Rectal smooth muscle tissue (tissue), 1 donor: ENCODE measurements around the gene IGF2.

Experiments
- H3K27ac ChIP-seq: one replicate; pipeline ENCODE4 v1.7.0; 2013; ENCODE audit warnings: low read depth, low read length, inconsistent platforms
- H3K27me3 ChIP-seq: one replicate; pipeline ENCODE4 v1.7.0; 2013; ENCODE audit warnings: low read length; ENCODE audit not compliant: control insufficient read depth, insufficient read depth
- H3K36me3 ChIP-seq: one replicate; pipeline ENCODE4 v1.7.0; 2013; ENCODE audit warnings: low read length; ENCODE audit not compliant: control insufficient read depth, insufficient read depth
- H3K4me1 ChIP-seq: one replicate; pipeline ENCODE4 v1.7.0; 2013; ENCODE audit warnings: low read length; ENCODE audit not compliant: control insufficient read depth, insufficient read depth
- H3K4me3 ChIP-seq: one replicate; pipeline ENCODE4 v1.7.0; 2013; ENCODE audit warnings: low read length
- H3K9ac ChIP-seq: one replicate; pipeline ENCODE4 v1.7.0; 2013; ENCODE audit warnings: low read length

The IGF2 gene

DNA sequence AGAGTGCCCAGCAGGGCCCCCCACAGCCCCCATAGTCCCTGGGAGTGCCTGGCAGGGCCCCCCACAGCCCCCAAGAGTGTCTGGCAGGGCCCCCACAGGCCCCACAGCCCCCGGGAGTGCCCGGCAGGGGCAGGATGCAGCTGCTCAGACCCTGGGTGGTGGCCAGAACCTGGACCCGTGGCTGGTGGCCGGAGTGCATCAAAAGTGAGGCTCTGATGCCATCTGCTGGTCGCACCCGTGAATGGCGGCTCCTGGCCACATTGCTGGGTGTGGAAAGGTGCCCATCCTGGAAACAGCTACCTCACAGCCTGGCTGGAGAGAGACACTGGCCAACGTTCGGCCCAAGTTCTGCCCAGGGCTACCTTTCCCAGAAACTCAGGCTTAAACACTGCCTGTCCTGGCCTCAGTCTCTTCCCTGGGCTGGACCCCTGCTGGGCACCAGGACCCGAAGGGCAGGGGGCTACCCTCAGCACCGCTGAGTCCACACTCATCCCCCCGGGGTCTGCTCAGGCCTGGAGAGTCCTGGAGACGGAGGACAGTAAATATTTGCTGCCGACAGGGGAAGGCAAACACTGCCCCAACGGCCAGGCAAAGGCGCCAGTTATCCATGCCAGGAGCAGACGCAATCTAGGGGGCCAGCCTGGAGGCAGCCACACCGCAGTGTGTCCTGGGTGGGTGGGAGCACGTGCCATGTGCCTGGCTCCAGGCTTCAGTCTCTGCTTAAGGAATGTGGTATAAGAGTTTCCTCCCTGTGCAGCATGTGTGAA lies 17.4 kb upstream of the IGF2 start:
- Histone ChIP-seq H3K4me3 (no peak overlapping the region), H3K27me3 (peaks cover 5% of the 10 kb centered on the region), H3K27ac (no peak overlapping the region), H3K9ac (no peak overlapping the region), H3K36me3 (no peaks in the 10 kb centered on the region), H3K4me1 (no peaks in the 10 kb centered on the region)

- Histone ChIP-seq H3K4me1 (no peaks in the 10 kb centered on the region), H3K4me3 (no peak overlapping the region), H3K27ac (no peak overlapping the region), H3K27me3 (peaks cover 5% of the 10 kb centered on the region), H3K36me3 (no peaks in the 10 kb centered on the region), H3K9ac (no peak overlapping the region)
These were observed 16.3 kb upstream of the IGF2 start for GRCh38 chr11:2155511-2155910.

DNA sequence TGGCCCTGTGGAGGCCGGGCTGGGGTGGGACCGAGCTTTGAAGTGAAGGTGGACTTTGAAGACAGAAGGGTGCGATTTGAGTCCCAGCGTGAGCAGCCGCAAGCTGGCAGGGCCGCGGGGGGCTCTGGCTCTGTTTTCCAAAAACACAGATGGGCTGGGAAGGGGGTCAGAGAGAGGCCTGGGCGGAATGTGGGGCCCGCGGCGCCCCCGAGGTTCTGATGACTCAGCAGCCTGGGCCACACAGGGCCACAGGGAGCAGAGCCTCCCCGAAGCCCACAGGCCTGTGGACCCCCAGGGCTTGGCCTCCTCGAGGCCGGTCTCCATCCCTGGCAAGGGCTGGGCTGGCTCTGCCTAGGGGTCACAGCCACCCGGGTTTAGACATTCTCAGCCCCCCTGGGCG lies 15.7 kb upstream of the IGF2 start:
- H3K36me3 ChIP-seq, result no peaks in the 10 kb centered on the region
- no peak overlapping the region for H3K4me3 ChIP-seq
- H3K27ac ChIP-seq, result no peak overlapping the region
- no peak overlapping the region for H3K9ac ChIP-seq
- peaks cover 5% of the 10 kb centered on the region for H3K27me3 ChIP-seq
- H3K4me1 ChIP-seq, result no peaks in the 10 kb centered on the region

DNA sequence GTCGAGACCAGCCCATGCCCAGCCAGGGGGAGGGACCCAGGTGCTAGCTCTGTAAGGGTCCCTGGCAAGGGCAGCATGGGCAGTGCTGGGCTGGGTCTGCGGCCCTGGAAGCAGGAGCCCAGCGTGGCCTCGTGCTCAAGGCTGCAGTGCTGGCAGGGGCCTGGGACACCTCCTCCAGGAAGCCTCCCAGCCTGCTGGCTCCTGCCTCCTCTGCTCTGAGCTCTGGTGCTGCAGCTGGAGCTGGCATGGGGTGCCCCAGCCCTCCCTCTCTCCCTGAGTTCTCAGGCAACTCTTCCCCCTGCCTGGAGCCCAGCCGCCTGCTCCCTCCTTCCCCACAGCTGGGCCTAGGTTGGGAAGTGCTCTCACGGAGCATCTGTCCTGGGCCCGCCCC lies 15.0 kb upstream of the IGF2 start:
- Histone ChIP-seq H3K27ac (no peak overlapping the region), H3K9ac (no peak overlapping the region), H3K27me3 (peaks cover 8% of the 10 kb centered on the region), H3K4me3 (no peak overlapping the region), H3K4me1 (no peaks in the 10 kb centered on the region), H3K36me3 (no peaks in the 10 kb centered on the region)

GRCh38 chr11:2153581-2154194 lies 14.5 kb upstream of the IGF2 start:
- Histone ChIP-seq H3K27me3 (peaks cover 10% of the 10 kb centered on the region), H3K4me1 (no peaks in the 10 kb centered on the region), H3K27ac (no peak overlapping the region), H3K4me3 (no peak overlapping the region), H3K9ac (no peak overlapping the region), H3K36me3 (no peaks in the 10 kb centered on the region)

DNA sequence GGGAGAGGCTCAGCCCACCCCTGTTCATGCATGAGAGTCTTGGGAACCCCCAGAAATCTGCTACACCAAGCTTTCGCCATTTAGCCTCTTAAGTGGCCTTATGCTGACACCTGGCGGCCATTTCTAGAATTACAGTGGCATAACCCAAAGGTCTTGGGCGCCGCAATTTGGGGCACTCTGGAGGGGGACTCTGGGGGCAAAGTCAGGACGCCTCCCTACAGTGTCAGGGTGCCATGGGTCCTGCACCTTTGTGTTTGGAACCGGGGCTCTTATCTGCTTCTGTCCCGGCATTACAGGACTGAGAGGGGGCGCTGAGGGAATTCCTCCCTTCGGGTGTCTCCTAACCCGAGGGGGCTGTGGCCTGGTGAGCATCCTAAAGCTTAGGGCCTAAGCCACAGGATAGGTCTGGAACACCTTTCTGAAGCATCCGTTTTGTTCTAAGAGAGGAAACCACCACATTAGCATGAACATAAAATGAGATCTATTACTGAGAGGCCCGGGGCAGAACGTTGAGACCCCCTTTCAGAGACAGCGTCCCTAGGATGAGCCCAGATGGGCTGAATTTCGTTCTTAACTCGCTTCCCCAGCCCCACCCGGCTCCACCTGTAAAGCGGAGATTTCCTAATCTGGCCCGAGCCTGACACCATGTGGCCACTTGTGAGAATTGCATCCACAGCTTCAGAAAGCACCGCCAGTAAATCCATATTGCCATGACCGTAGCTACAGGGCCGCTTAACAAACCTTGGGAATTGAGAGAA lies 12.5 kb upstream of the IGF2 start:
- Histone ChIP-seq H3K27me3 (peaks cover 13% of the 10 kb centered on the region), H3K36me3 (no peaks in the 10 kb centered on the region), H3K27ac (no peak overlapping the region), H3K4me1 (no peaks in the 10 kb centered on the region), H3K9ac (no peak overlapping the region), H3K4me3 (peak overlapping the region; percentile 2)

DNA sequence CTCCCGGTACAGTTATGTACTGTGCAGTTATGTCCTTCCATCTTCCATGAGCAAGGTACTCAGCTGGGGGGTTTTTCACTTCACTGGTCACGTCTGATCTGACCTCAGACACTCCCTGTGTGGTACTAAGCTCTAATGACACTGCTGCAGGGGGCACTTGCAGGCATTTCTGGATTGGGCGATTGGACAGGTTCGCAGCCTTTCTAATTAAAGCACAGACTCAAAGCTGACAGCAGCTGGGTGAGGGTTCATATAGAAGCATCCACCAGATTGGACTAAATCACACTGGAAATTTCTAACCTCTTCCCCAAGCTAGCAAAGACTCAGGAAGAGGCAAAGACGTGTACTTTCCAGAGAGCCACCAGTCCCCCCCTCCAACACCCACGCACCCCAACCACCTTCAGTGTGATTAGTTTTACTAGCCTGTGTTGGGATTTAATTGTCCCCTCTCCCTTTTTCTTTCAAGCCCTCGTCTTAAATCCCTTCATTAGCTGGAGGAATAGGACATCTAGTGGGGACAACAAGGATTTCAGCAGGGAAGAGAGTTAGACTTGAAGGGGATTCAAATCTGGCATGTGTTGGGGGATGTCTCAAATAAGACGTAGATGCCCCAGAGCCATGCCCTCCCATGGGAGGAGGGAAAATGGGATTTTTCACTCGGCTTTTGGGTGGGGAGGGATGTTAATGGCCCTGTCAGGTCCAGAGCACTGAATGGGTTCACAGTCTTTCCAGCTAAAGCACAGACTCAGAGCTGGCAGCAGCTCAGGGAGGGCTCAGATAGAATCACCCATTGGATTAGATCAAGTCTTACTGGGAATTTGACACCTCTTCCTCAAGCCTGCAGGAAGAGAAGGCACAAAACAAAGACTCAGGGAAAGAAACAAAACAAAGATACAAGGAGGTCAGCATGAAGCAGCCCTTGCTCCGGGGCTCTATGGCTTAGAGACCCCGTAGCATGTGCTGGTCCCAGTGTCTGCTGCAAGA lies 11.0 kb upstream of the IGF2 start:
- no peaks in the 10 kb centered on the region for H3K4me1 ChIP-seq
- no peak overlapping the region for H3K4me3 ChIP-seq
- H3K27me3 ChIP-seq, result peaks cover 22% of the 10 kb centered on the region
- H3K9ac ChIP-seq, result no peak overlapping the region
- H3K27ac ChIP-seq, result no peak overlapping the region
- no peaks in the 10 kb centered on the region for H3K36me3 ChIP-seq

GRCh38 chr11:2149460-2149859 lies 10.3 kb upstream of the IGF2 start:
- no peak overlapping the region for H3K9ac ChIP-seq
- no peaks in the 10 kb centered on the region for H3K4me1 ChIP-seq
- no peaks in the 10 kb centered on the region for H3K36me3 ChIP-seq
- H3K4me3 ChIP-seq, result no peak overlapping the region
- peaks cover 22% of the 10 kb centered on the region for H3K27me3 ChIP-seq
- H3K27ac ChIP-seq, result no peak overlapping the region

- H3K36me3 ChIP-seq, result no peaks in the 10 kb centered on the region
- H3K27me3 ChIP-seq, result peaks cover 27% of the 10 kb centered on the region
- no peak overlapping the region for H3K4me3 ChIP-seq
- no peak overlapping the region for H3K9ac ChIP-seq
- no peaks in the 10 kb centered on the region for H3K4me1 ChIP-seq
- no peak overlapping the region for H3K27ac ChIP-seq
These were observed 9.4 kb upstream of the IGF2 start for GRCh38 chr11:2148595-2148994.

DNA sequence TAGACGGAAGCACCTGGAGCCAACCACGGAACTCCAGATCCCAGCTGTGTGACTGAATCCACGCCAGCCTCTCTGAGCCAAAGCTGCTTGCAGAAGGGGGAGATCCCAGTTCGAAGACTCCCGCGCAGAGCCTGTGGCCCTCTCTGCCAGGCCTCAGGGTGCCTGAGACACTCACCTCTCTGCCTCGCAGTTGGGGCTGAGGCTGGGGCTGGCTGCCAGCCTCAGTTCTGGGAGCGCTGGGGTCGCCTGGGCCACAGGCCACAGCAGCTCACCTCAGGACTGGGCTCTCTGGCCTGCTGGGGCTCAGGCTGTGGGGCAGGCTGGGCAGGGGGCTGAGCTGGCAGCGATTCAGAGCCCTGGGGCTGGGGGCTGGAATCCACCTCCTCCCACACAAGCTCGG lies 8.2 kb upstream of the IGF2 start:
- Histone ChIP-seq H3K27ac (no peak overlapping the region), H3K36me3 (no peaks in the 10 kb centered on the region), H3K9ac (no peak overlapping the region), H3K4me3 (no peak overlapping the region), H3K27me3 (peaks cover 30% of the 10 kb centered on the region), H3K4me1 (no peaks in the 10 kb centered on the region)

- no peaks in the 10 kb centered on the region for H3K36me3 ChIP-seq
- H3K4me1 ChIP-seq, result no peaks in the 10 kb centered on the region
- peaks cover 30% of the 10 kb centered on the region for H3K27me3 ChIP-seq
- no peak overlapping the region for H3K4me3 ChIP-seq
- no peak overlapping the region for H3K27ac ChIP-seq
- H3K9ac ChIP-seq, result no peak overlapping the region
These were observed 6.9 kb upstream of the IGF2 start for GRCh38 chr11:2146051-2146450.
